ENCODE measurements around the gene ATP11A. TPM values are rescaled to one million over a fixed set of nuclear protein-coding genes. Genes with fewer than 3 reads are reported as not detected.

Gene ATP11A
- total and polyA plus RNA-seq, 2 experiments from 2014 or later: 12.3 to 52.6 TPM

GRCh38 chr13:112870051-112870331 is 180.2 kb downstream of the ATP11A start:
- Mint-ChIP-seq H3K4me3 (no peak overlapping the region), H3K27me3 (ENCODE audit: insufficient read depth, low read depth, poor library complexity) (peaks cover 18% of the 10 kb centered on the region), H3K36me3 (ENCODE audit: low read depth) (peaks cover 69% of the 10 kb centered on the region), H3K27ac (no peak overlapping the region), H3K9me3 (peaks cover 11% of the 10 kb centered on the region; the same call in 2 of the 3 replicates), H3K4me1 (peaks cover 7% of the 10 kb centered on the region)
- ATAC-seq (no peak), DNase-seq (ENCODE audit: low spot score) (no peak)
- no peak overlapping the region for H3K27ac ChIP-seq (ENCODE audit: low read depth)
- H2AFZ ChIP-seq: no peak overlapping the region
- H3K4me3 ChIP-seq: no peak overlapping the region
- H3K36me3 ChIP-seq (ENCODE audit: insufficient read depth): no peaks in the 10 kb centered on the region
- no peaks in the 10 kb centered on the region for H3F3A ChIP-seq (replicated peaks; ENCODE audit: low read depth)
- H3K79me2 ChIP-seq (replicated peaks; ENCODE audit: insufficient read depth): no peaks in the 10 kb centered on the region
- H3K27me3 ChIP-seq (ENCODE audit: insufficient read depth): no peaks in the 10 kb centered on the region
- no peaks in the 10 kb centered on the region for H4K20me1 ChIP-seq (replicated peaks; ENCODE audit: insufficient read depth)
- no peaks in the 10 kb centered on the region for H3K4me1 ChIP-seq (ENCODE audit: insufficient read depth)
- TF ChIP-seq REST (IDR thresholded peaks at IDR 0.05; ENCODE audit: unreplicated experiment): no peak
- TF ChIP-seq POLR2AphosphoS5 (IDR thresholded peaks at IDR 0.05; ENCODE audit: low read depth): no peak
- no peak for TF ChIP-seq NANOG (IDR thresholded peaks at IDR 0.05; ENCODE audit: borderline replicate concordance)
- no peak for TF ChIP-seq STAT1 (IDR thresholded peaks at IDR 0.05; ENCODE audit: unreplicated experiment)
- no peak for TF ChIP-seq ZNF331 (CRISPR knock-in tag; IDR thresholded peaks at IDR 0.05; ENCODE audit: low read depth)
- no peak for TF ChIP-seq EZH2 (IDR thresholded peaks at IDR 0.05; ENCODE audit: low read depth, unreplicated experiment)
- TF ChIP-seq ZNF462 (CRISPR knock-in tag; IDR thresholded peaks at IDR 0.05): no peak
- TF ChIP-seq CREB1 (CRISPR knock-in tag; IDR thresholded peaks at IDR 0.05; ENCODE audit: low read depth): no peak
- TF ChIP-seq ZNF114 (CRISPR knock-in tag; IDR thresholded peaks at IDR 0.05): no peak
- TF ChIP-seq ETS1 (IDR thresholded peaks at IDR 0.05): no peak
- TF ChIP-seq EZH2phosphoT487 (IDR thresholded peaks at IDR 0.05; ENCODE audit: unreplicated experiment): no peak
- TF ChIP-seq JUNB (IDR thresholded peaks at IDR 0.05; ENCODE audit: unreplicated experiment): no peak
- TF ChIP-seq CTCF (conservative IDR thresholded peaks at IDR 0.05; ENCODE audit: low read depth in 2 of 2): no peak
- no peaks in the 10 kb centered on the region for H3K9me2 ChIP-seq (ENCODE audit: insufficient read depth)
- H3K4me2 ChIP-seq: no peak overlapping the region

Data from GM23338 (cell line).